GM18951 (cell line): ENCODE results near the gene FBXL3.

Experiments used
- POLR2A ChIP-seq: IDR thresholded peaks from 4 replicates; pipeline ENCODE4 v1.6.1; 2011; ENCODE audit warnings: mild to moderate bottlenecking; ENCODE audit not compliant: insufficient read length, insufficient read depth; ENCODE audit errors: extremely low read depth
- in situ Hi-C: fragments of 300-500 bp; cut with MboI; formaldehyde crosslinking; loops from one replicate; pipeline ENCODE4 v1.12.0; 2022; ENCODE audit warnings: low sequenced_read_pairs, mixed read lengths, inconsistent platforms; ENCODE audit not compliant: unreplicated experiment

FBXL3 gene

GRCh38 chr13:77040835-77041234, 13.9 kb upstream of the FBXL3 start:
- in situ Hi-C loops = no loop called here
- no peak for TF ChIP-seq POLR2A

GRCh38 chr13:77040076-77040475, 13.1 kb upstream of the FBXL3 start:
- in situ Hi-C loops = no loop called here
- no peak for TF ChIP-seq POLR2A

DNA sequence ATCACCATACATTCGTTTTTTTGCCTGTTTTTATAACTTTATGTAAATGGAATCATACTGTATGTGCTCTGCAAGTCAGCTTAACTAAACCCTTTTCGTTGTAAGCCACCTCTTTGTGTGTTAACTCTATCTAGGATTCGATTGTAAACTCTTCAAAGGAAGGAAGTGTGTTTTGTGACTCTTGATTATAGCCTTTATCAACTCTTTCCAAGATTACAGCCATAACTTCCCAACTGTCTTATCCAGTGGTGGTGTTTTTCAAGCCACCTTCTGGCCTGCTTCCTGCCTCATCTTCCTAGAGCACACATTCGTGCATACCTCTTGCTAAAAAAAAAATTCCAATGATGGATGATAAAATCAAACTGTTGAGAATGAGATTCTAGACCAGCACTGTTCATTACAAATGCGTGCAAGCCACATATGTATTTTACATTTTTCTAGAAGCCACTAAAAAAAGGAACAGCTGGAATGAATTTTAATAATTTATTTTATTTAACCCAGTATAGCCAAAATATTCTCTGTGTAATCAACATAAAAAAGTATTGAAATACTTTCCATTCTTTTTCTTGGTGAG, 12.0 kb upstream of the FBXL3 start:
- in situ Hi-C loops = no loop called here
- TF ChIP-seq POLR2A = no peak

DNA sequence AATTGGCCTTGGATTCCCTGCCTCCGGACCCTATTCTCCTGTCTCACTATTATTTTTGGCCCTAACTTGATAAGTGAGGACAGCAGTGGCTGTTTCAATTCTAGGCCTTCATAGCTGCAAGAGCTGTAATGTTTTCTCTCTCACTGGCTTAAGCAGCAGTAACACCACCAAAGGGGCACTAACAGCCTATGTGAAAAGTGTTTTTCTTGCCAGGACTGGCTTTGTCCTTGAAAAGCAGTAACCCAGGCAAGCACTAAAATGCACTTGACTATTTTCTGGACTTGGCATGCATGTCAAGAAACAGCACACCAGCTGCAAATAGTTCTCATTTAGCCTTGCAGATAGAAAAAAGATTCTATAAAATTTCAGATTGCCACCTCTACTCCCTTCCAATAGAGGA, 9.3 kb upstream of the FBXL3 start:
- in situ Hi-C loops = no loop called here
- TF ChIP-seq POLR2A = no peak

DNA sequence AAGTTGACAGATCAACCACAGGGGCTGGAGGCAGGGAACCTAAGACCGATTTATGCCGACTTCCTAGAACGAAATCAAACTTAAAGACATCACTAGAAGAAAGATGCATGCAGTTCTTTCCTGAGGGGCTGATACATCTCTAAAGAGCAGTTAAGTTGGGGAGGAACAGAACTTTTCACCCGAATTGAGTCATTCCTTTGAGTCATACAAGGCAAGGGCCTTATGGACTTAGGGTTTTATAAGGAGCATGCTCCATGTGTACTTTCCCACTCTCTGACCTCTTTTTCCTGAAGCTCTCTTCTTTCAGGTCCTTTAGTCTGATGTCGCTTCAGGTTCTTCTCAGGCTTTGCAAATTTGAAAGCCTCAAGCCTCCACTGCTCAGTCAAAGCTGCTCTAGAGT, 7.9 kb upstream of the FBXL3 start:
- in situ Hi-C loops = no loop called here
- no peak for TF ChIP-seq POLR2A

- TF ChIP-seq POLR2A = no peak
- in situ Hi-C loops = no loop called here
Measured at GRCh38 chr13:77033717-77034302, 6.9 kb upstream of the FBXL3 start.

DNA sequence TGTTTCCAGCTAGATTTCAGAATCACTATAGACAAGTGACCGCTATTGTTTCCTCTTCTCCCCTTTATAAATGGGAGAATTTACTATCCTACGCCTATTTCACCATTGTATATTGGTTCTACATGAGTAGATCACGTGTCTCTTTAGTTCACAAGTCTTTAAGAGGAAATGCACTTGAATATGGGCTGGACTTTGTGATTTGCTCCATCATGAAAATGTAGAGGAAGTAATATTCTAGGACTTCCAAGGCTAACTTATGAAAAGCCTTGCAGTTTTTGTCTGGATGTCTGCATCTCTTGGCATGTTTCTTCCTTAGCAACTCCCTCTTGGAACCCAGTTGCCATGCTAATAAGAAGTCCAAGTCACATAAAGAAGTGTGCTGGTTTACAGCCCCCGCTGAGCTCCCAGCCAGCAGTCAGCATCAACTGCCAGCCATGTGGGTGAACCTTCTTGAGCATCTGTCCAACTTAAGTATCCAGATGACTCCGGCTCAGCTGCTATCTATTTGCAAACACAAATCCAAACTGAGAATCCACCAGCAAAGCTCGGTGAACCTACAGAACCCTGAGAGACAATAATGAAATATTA, 4.8 kb upstream of the FBXL3 start:
- in situ Hi-C loops = no loop called here
- TF ChIP-seq POLR2A = no peak

DNA sequence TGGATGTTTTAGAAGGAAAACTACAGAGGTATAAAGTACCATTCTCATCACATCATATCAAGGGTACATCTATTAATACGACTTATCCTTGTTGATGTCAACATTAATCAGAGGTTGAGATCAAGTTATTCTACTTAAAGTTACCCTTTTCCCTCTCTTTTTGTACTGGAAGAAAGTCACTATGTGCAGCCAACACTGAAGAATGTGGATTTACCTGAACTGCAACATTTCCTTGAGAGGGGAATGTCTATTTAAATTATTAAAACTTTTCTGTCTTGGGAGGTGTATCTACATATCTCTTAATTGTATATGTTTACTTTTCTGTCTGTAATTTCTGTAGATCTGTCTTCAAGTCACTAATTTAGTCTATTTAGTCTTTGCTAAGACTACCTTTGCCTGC, 2.5 kb upstream of the FBXL3 start:
- TF ChIP-seq POLR2A = no peak
- in situ Hi-C loops = no loop called here

DNA sequence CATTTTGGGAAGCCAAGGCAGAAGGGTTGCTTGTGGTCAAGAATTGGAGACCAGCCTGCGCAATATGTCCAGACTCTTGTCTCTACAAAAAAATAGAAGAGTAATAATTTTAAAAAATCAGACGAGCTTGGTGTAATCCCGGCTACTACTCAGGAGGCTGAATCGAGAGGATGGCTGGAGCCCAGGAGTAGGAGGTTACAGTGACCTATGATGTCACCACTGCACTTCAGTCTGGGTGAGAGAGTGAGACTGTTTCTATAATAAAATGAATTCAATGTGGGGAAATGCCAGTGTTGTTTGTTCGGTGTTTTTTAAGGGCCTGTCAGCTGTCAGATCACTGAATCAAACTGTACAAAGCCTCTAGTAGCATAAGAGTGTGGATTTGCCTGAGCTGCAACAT, 1.2 kb upstream of the FBXL3 start:
- TF ChIP-seq POLR2A = no peak
- in situ Hi-C loops = no loop called here

DNA sequence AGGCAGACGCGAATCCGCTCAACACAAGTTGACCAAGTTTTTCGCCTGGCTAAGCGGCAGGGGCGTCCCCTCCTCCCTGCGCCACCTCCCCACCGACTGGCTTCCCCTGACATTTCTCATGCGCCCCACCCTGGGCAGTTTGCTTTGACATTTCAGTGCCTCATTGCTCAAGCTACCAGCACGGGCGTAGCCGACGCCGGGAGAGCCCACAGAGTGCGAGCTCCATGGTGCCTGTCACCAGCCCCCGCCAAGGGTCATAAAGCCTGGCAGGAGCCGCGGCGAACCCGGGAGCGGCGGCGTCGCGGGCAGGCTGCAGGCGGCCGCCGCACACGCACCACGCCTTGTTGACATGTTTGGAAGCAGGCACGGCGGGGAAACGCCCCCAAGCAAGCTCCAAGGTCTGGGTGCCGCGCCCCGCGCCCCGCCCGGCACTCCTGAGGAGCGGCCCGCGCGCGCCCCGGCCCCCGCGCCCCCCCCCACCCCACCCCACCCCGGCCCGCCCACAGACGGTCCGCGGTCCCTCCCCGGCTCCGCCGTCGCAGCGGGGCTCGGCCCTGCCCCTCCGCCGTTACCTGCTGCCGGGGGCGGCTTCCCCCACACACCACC, 601 bp downstream of the FBXL3 start:
- in situ Hi-C loops = no loop called here
- TF ChIP-seq POLR2A = no peak

GRCh38 chr13:77022341-77022740, 4.6 kb downstream of the FBXL3 start:
- no peak for TF ChIP-seq POLR2A
- in situ Hi-C loops = no loop called here

GRCh38 chr13:77019756-77020155, 7.2 kb downstream of the FBXL3 start:
- in situ Hi-C loops = no loop called here
- TF ChIP-seq POLR2A = no peak

DNA sequence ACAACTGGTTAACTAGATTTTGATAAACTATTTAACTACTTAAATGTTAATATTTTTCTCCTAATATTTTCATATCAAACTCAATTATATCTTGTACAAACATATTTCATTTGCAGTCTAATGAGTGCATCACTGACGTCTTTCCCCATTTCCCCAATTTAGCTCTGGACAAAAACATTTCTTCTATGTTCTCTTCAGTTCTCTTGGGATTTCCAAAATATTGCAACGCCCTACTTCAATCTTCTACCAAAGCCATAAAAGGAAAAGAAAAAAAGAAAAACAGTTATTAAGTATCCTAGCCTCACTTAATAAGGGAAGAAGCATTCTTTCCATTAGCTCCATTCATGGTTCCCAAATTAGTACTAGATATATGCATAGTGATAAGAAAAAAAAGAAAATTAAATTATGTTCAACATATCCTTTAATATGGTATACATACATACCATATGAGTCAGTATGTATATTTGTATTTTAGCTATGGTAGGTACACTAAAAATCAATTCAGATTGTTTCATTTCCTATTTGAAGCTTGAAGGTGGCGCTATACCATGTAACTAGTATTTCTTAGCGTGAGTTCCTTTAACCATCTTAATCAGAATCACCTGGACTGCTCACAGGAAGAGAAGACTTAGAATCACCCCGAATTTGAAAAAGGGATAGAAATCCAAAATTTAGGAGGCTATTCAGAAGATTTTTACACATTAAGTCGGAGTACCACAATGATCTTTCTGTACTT, 9.9 kb downstream of the FBXL3 start:
- no peak for TF ChIP-seq POLR2A
- in situ Hi-C loops = no loop called here
